ENCODE measurements around the gene MON1A.
"Not testable (repeated sequence)": the region's sequence is repeated elsewhere in the genome, so short reads cannot be mapped to it uniquely, and the experiment has no call there.

The MON1A gene

GRCh38 chr3:49929291-49930167 lies at the start of gene MON1A:
Gene MON1A (minus strand): TSS chr3:49929811. CDS start chr3:49913346, 16,465 bp downstream.
- peak; percentile 91 to 93 for DNase-seq (ENCODE audit: low read depth in 2 of 2)

GRCh38 chr3:49976942-49977341 lies 47.3 kb upstream of the MON1A start:
- DNase-seq (ENCODE audit: low read depth in 2 of 2) = no peak

GRCh38 chr3:49972656-49973055 lies 43.0 kb upstream of the MON1A start:
- no peak for DNase-seq (ENCODE audit: low read depth in 2 of 2)

- no peak for DNase-seq (ENCODE audit: low read depth in 2 of 2)
Observed at GRCh38 chr3:49968346-49968745, 38.7 kb upstream of the MON1A start.

GRCh38 chr3:49967291-49967690 lies 37.7 kb upstream of the MON1A start:
- no peak for DNase-seq (ENCODE audit: low read depth in 2 of 2)

GRCh38 chr3:49966233-49966942 lies 36.8 kb upstream of the MON1A start:
- no peak for DNase-seq (ENCODE audit: low read depth in 2 of 2)

GRCh38 chr3:49955636-49956035 lies 26.0 kb upstream of the MON1A start:
- no peak for DNase-seq (ENCODE audit: low read depth in 2 of 2)

- no peak for DNase-seq (ENCODE audit: low read depth in 2 of 2)
Observed at GRCh38 chr3:49952924-49953323, 23.3 kb upstream of the MON1A start.

- no peak for DNase-seq (ENCODE audit: low read depth in 2 of 2)
Observed at GRCh38 chr3:49942651-49943050, 13.0 kb upstream of the MON1A start.

- DNase-seq (ENCODE audit: low read depth in 2 of 2) = no peak
Observed at GRCh38 chr3:49940667-49941249, 11.1 kb upstream of the MON1A start.

- peak; percentile 91 to 93 for DNase-seq (ENCODE audit: low read depth in 2 of 2)
Observed at GRCh38 chr3:49939858-49940666, 10.5 kb upstream of the MON1A start, which contains the start of gene RBM6. Gene RBM6 (plus strand): TSS chr3:49940150. CDS start chr3:49962642, 22,492 bp downstream.

- no peak for DNase-seq (ENCODE audit: low read depth in 2 of 2)
Observed at GRCh38 chr3:49937090-49937489, 7.5 kb upstream of the MON1A start.

- DNase-seq (ENCODE audit: low read depth in 2 of 2) = not testable (repeated sequence)
Observed at GRCh38 chr3:49932281-49932680, 2.7 kb upstream of the MON1A start.

GRCh38 chr3:49930922-49931321 lies 1.3 kb upstream of the MON1A start:
- DNase-seq (ENCODE audit: low read depth in 2 of 2) = no peak

- no peak for DNase-seq (ENCODE audit: low read depth in 2 of 2)
Observed at GRCh38 chr3:49930168-49930690, 618 bp upstream of the MON1A start.

GRCh38 chr3:49928481-49929017 lies 1.1 kb downstream of the MON1A start:
- DNase-seq (ENCODE audit: low read depth in 2 of 2) = no peak

- DNase-seq (ENCODE audit: low read depth in 2 of 2) = no peak
Observed at GRCh38 chr3:49927798-49928197, 1.8 kb downstream of the MON1A start.

GRCh38 chr3:49926117-49926728 lies 3.4 kb downstream of the MON1A start:
- DNase-seq (ENCODE audit: low read depth in 2 of 2) = no peak

GRCh38 chr3:49925485-49925884 lies 4.1 kb downstream of the MON1A start:
- no peak for DNase-seq (ENCODE audit: low read depth in 2 of 2)

- DNase-seq (ENCODE audit: low read depth in 2 of 2) = no peak
Observed at GRCh38 chr3:49924683-49925082, 4.9 kb downstream of the MON1A start.
